OCI-M2 (cell line): ENCODE measurements around the gene KIAA1549.

Experiments used
- DNase-seq: peaks from one replicate; lab custom pipeline; 2025; ENCODE audit not compliant: unreplicated experiment; lab: John Stamatoyannopoulos, UW

The KIAA1549 gene

DNA sequence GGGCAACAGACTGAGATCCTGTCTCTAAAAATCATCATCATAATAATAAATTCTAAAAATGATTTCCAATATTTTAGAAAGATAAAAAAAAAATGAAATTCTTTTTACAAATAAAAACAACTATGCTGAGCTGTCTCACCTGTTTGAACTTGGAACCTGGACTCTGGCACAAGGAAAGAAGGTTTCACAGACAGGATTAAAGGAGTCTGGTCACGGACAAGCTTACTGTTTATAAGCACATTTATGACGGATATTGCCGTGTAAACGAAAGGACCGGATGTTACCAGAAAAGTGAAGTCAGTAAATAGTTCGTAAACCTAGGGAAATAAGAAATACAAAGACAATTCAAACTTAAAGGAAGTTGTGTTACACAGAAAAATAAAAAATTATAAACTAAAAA is 70.2 kb downstream of the KIAA1549 start:
- DNase-seq = no peak

- DNase-seq = no peak
Measured at GRCh38 chr7:138907850-138908249, 73.3 kb downstream of the KIAA1549 start.

GRCh38 chr7:138907201-138907847 is 73.9 kb downstream of the KIAA1549 start:
- DNase-seq = no peak

GRCh38 chr7:138903859-138904435 is 77.2 kb downstream of the KIAA1549 start:
- no peak for DNase-seq

DNA sequence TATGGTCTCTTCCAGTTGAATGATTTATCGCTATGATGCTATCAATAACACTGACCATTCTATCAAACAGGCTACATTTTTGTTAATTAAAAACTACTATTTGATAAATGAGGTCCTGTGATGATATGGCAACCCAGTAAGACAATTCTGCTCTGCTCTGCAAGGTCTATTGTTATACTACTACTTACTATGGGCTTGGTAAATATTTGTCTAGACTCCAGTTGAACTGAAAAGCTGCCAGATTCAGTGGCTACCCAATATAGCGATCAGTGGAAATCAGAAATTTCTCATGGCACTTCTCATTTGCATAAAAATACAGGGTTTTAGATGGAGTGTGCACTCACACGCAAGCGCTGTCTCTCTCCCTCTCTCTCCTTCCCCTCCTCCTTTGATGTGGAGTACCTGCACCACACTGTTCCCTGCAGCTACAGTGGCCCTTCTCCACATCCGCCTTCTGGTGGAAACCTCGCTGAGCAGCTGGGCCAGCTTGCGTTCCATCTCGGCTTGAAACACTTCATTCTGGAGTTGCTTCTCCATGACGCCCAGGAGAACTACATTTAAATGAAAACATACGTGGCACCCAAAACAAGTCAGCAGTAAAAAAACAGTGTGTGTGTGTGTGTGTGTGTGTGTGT is 77.9 kb downstream of the KIAA1549 start:
- DNase-seq = no peak

GRCh38 chr7:138902161-138902560 is 79.0 kb downstream of the KIAA1549 start:
- no peak for DNase-seq

GRCh38 chr7:138900035-138900828 is 81.0 kb downstream of the KIAA1549 start:
- no peak for DNase-seq

GRCh38 chr7:138898802-138899201 is 82.4 kb downstream of the KIAA1549 start:
- no peak for DNase-seq

GRCh38 chr7:138898255-138898654 is 82.9 kb downstream of the KIAA1549 start:
- DNase-seq = no peak

- no peak for DNase-seq
Measured at GRCh38 chr7:138895679-138896078, 85.5 kb downstream of the KIAA1549 start.

DNA sequence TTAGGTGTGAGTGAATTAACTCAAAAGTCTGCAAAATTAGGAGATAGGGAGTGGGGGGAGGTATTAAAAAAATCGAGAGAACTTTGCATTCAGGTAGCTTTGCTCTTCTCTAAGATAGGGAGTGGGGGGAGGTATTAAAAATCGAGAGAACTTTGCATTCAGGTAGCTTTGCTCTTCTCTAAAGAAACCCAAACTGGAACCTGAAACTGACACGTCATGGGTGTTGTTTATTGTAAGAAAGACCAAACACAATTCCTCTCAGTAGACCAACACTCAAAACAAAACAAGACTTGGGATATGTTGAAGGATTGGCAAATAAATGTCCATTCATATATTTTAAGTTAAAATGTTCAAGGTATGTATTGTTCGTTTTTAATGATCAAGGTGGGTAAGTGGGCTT is 87.9 kb downstream of the KIAA1549 start:
- no peak for DNase-seq

DNA sequence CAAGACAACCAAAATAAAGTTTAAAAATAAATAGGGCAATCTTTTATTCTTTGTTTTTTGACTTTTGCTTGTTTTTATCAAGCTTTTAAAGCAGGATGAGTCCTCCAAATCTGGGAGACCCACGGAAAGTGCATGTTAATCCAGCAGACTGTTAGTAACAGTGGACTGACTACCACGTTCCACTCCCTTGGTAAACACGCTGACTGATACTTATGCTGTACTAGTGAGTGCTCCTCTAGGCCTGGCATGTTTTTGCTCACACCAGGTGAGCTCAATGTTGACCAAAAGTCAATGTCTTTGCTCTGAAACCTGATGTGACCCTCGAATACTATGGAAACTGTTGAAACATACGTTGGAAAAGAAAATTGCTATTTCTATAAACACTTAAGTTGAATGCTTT is 88.4 kb downstream of the KIAA1549 start:
- no peak for DNase-seq

- no peak for DNase-seq
Measured at GRCh38 chr7:138892006-138892630, 89.1 kb downstream of the KIAA1549 start.

- no peak for DNase-seq
Measured at GRCh38 chr7:138891446-138891810, 89.8 kb downstream of the KIAA1549 start.

- no peak for DNase-seq
Measured at GRCh38 chr7:138890499-138891445, 90.4 kb downstream of the KIAA1549 start.

DNA sequence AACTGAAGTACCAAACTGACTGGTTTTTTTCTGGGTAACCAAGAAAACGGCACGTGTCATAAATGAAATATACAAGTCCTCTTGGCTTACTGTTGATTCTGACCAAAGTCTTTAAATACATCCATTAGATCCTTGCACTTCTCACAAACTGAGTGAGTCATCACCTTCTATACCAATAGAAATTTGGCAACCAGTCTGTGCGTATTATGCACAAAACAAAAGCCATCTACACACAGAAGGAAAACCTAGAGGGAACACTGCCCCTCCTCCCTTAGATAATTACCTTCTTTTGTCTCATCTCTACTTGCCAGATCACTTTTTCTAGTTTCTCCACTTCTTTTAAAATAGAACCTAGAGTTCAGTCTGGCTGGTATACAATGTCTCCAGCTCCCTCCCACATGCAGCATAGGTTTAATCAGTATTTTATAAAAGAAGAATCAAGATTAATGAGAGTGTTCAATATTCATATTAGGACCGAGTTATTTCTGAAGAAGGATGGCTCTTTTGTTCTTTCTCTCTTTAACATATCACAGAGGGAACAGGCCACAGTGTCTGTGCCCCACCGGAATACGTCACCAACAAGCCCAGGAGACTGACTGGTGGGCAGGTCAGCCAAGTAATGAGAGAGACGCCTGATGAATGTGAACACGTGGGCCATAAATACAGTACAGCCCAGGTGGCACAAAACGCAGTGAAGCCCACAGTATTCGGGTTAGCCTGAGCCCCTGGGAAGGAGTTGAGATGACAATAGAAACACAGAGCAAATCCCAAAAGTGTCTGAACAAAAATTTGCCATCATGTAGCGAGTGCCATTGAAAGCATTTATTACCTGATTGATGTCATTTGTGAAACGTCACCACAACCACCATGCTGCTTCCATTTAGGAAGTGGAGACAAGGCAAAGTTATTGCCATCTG is 91.3 kb downstream of the KIAA1549 start:
- DNase-seq = no peak

DNA sequence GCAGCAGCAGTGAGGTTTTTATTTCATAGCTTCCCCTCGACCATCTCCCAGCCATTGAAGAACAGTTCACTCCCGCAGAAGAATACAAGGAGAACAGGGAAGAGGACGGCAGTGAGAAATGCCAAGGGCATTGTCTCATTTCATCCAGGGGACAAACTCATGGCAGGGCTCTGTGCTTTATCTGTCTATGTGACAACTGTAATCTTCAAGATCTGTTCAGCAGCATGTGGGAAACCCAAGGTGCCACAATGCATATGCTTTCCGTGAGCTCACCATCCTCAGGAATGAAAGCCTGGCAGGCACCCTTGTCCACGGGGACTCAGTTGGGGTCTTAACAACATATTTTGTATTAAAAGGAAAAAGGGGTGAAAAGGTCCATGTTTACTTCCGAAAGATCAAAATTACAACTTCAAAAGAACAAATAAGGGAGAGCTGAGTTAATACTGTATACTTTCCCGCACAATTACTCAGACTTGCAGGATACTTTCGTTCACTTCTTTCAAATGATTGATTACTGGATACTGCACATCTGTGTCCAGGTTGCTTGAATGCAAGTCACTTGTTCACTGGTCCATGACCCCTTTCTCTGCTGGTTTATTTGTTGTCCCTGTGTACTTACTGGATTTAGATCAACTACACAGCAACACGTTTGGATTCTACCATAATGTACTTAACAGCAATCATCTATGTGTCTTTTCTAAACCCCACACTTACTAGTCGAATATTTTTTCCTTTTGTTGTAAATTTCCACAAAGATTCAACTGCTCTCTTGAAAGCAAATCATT is 93.1 kb downstream of the KIAA1549 start:
- DNase-seq = no peak

- DNase-seq = no peak
Measured at GRCh38 chr7:138887085-138887710, 94.0 kb downstream of the KIAA1549 start.
